ENCODE measurements around the gene BLM.

DNA sequence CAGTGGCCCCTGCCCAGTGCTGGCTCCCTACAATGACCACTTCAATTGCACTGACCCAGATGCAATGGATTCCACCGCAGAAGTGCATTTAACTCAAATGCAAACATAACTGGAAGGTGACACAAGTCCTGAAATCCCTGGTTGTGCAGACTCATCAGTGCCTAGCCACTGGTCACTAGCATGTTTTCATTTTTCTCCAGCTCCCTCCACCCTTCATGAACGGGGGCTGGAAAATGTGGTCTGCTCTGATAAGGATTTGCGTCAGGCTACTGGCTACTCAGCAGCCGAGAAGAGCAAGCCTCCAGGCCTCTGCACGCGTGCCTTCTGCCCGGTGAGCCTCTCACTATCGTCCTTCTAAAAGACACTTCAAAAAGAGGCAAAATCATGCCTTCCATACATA, 123.8 kb downstream of the BLM start:
- TF ChIP-seq, protein P1, sequence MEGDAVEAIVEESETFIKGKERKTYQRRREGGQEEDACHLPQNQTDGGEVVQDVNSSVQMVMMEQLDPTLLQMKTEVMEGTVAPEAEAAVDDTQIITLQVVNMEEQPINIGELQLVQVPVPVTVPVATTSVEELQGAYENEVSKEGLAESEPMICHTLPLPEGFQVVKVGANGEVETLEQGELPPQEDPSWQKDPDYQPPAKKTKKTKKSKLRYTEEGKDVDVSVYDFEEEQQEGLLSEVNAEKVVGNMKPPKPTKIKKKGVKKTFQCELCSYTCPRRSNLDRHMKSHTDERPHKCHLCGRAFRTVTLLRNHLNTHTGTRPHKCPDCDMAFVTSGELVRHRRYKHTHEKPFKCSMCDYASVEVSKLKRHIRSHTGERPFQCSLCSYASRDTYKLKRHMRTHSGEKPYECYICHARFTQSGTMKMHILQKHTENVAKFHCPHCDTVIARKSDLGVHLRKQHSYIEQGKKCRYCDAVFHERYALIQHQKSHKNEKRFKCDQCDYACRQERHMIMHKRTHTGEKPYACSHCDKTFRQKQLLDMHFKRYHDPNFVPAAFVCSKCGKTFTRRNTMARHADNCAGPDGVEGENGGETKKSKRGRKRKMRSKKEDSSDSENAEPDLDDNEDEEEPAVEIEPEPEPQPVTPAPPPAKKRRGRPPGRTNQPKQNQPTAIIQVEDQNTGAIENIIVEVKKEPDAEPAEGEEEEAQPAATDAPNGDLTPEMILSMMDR (IDR thresholded peaks at IDR 0.05) = no peak
- TF ChIP-seq ZFX (IDR thresholded peaks at IDR 0.05; ENCODE audit: borderline replicate concordance) = no peak

Data from 22Rv1 (cell line).